ENCODE data around the gene TAS2R31.
"Not testable (repeated sequence)": the region's sequence is repeated elsewhere in the genome, so short reads cannot be mapped to it uniquely, and the experiment has no call there.

Gene TAS2R31

DNA sequence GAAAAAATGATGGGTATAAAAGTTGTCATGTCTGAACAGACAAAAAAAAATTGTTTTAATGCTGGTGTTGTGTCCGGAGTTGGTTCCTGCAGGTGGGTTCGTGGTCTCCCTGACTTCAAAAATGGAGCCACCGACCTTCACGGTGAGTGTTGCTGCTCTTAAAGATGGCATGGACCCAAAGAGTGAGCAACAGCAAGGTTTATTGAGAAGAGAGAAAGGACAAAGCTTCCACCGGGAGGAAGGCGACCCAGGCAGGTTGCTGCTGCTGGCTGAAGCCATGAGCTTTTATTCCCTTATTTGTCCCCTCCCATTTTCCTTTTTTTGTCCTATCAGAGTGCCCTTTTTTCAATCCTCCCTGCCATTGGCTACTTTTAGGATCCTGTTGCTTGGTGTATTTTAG lies at the start of gene TAS2R31:
Gene TAS2R31, minus strand, starts transcription at position 101 of the 400 bp plus-strand sequence. Its CDS starts 72 bp downstream, at position 29.
- TF ChIP-seq CTCF (IDR thresholded peaks at IDR 0.05): no peak

DNA sequence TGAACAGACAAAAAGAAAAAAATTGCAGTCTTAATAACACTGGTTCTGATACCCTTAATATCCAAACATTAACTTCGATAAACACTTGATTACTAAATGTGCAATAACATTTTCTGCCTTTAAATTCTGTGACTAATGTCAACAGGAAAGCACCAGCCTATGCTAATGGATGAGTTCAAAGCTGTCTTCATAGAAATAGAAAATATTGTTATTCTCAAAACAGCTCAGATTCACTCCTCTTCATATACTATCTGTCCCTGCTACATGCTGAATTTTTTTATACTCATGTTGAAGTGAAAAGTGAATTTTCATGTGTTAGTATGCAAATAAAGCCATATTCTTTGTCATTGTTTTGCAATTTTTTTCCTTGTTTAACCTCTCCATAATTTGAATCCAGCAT lies 47.0 kb upstream of the TAS2R31 start:
- TF ChIP-seq CTCF (IDR thresholded peaks at IDR 0.05): no peak

- no peak for TF ChIP-seq CTCF (IDR thresholded peaks at IDR 0.05)
These were observed 44.4 kb upstream of the TAS2R31 start for GRCh38 chr12:11075642-11076041.

DNA sequence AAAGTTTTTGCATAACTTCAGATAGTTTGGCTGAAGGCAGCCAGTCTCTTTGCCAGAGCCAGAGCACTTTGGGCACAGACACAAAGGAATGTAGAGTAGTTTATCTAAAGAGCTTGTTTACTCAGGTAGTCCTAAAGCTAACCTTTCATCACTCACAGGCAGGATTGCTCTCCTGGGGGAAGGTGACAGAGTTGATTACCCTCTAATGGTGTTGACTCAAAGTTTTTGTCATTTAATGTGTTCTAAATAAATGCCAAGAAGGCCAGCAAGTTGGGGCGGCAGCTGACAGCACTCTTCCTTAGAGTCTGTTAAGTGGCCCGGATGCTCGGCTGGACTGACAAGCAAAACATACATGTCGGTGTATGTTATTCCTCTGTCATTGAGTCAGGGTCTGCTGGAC lies 40.2 kb upstream of the TAS2R31 start:
- no peak for TF ChIP-seq CTCF (IDR thresholded peaks at IDR 0.05)

GRCh38 chr12:11070999-11071398 lies 39.8 kb upstream of the TAS2R31 start:
- no peak for TF ChIP-seq CTCF (IDR thresholded peaks at IDR 0.05)

GRCh38 chr12:11069854-11070365 lies 38.7 kb upstream of the TAS2R31 start:
- no peak for TF ChIP-seq CTCF (IDR thresholded peaks at IDR 0.05)

- no peak for TF ChIP-seq CTCF (IDR thresholded peaks at IDR 0.05)
These were observed 36.3 kb upstream of the TAS2R31 start for GRCh38 chr12:11067514-11067913.

DNA sequence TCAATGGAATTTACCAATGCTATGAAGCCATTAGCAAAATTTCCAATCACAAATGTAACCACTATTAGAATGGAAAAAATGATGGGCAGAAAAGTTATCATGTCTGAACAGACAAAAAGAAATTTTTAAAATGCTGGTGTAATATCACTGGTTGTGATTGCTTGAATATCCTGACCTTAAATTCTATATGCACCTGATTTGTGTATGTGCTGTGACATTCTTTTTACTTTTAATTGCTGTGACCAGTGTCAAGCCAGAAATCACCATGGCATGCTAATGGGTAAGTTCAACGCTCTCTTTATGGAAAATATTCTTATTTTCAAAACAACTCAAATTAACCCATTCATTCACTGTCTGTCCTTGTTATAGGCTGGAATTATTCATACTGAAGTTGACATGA lies 31.0 kb upstream of the TAS2R31 start, which contains the start of gene TAS2R46:
Gene TAS2R46, minus strand, starts transcription at position 101 of the 400 bp plus-strand sequence. Its CDS starts 0 bp downstream, at position 101.
- TF ChIP-seq CTCF (IDR thresholded peaks at IDR 0.05): not testable (repeated sequence)
